Measurements from ENCODE around the gene GPR37L1.

- TF ChIP-seq POLR2A (IDR thresholded peaks at IDR 0.05), result no peak
- TF ChIP-seq, protein P1, sequence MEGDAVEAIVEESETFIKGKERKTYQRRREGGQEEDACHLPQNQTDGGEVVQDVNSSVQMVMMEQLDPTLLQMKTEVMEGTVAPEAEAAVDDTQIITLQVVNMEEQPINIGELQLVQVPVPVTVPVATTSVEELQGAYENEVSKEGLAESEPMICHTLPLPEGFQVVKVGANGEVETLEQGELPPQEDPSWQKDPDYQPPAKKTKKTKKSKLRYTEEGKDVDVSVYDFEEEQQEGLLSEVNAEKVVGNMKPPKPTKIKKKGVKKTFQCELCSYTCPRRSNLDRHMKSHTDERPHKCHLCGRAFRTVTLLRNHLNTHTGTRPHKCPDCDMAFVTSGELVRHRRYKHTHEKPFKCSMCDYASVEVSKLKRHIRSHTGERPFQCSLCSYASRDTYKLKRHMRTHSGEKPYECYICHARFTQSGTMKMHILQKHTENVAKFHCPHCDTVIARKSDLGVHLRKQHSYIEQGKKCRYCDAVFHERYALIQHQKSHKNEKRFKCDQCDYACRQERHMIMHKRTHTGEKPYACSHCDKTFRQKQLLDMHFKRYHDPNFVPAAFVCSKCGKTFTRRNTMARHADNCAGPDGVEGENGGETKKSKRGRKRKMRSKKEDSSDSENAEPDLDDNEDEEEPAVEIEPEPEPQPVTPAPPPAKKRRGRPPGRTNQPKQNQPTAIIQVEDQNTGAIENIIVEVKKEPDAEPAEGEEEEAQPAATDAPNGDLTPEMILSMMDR (IDR thresholded peaks at IDR 0.05), result no peak
Observed at GRCh38 chr1:202093858-202094257, 28.9 kb upstream of the GPR37L1 start.
